Vagina (tissue), 2 donors: ENCODE measurements around the gene ABCA3. TPM values are rescaled to one million over a fixed set of nuclear protein-coding genes. Genes with fewer than 3 reads are reported as not detected.

Experiments used
- DNase-seq, 2 donors: peaks; one replicate each; pipeline ENCODE4 v3.0.0-alpha.2; 2017; ENCODE audit errors: extremely low spot score in 2 of 2
- H3K27ac ChIP-seq: fragments of 200-600 bp; sonication (generic); one replicate; pipeline ENCODE4 v1.5.1; 2019
- H3K27me3 ChIP-seq: fragments of 200-600 bp; sonication (generic); one replicate; pipeline ENCODE4 v1.5.1; 2019
- H3K36me3 ChIP-seq, 2 donors: fragments of 200-600 bp; sonication (generic); one replicate each; pipeline ENCODE4 v1.5.1; 2017 to 2019
- H3K4me1 ChIP-seq: fragments of 200-600 bp; sonication (generic); one replicate; pipeline ENCODE4 v1.5.1; 2019
- H3K4me3 ChIP-seq, 2 donors: fragments of 200-600 bp; sonication (generic); 1 replicate in 1 of 2; 2 replicates in 1 of 2; pipeline ENCODE4 v1.5.1; 2016 to 2019
- H3K9me3 ChIP-seq: fragments of 200-600 bp; sonication (generic); one replicate; pipeline ENCODE4 v1.5.1; 2019
- CTCF ChIP-seq, 3 experiments: fragments of 450-650 bp in 2 of 3; fragments of 200-600 bp in 1 of 3; sonication (generic) in 1 of 3; IDR thresholded peaks; one replicate each; pipeline ENCODE4 v1.5.1; 2017 to 2019; ENCODE audit warnings: antibody characterized with exemption in 3 of 3, mild to moderate bottlenecking in 2 of 3, moderate library complexity in 2 of 3
- POLR2A ChIP-seq, 2 donors: fragments of 450-650 bp; IDR thresholded peaks; one replicate each; pipeline ENCODE4 v1.6.1; 2017; ENCODE audit warnings: antibody characterized with exemption in 2 of 2, mild to moderate bottlenecking in 2 of 2, moderate library complexity in 2 of 2
- POLR2AphosphoS5 ChIP-seq, 2 donors: sonication (generic); formaldehyde crosslinking; IDR thresholded peaks; one replicate each; pipeline ENCODE4 v1.9.0; 2017; ENCODE audit warnings: antibody characterized with exemption in 2 of 2, mild to moderate bottlenecking in 2 of 2, low read depth in 1 of 2; ENCODE audit not compliant: insufficient read depth in 1 of 2
- intact Hi-C: fragments of 100-400 bp; cut with DNase I; formaldehyde crosslinking; loops from one replicate; pipeline ENCODE4 v1.15.1; 2023
- total RNA-seq: library from RNA; depleted of rRNA; stranded (reverse); fragments of >200 nt; gene quantifications from one replicate; pipeline ENCODE4 v1.2.3, GENCODE V29; 2016

The ABCA3 gene
- total RNA-seq, 1 donor from 2014 or later: 5.4 TPM

- H3K27ac ChIP-seq: no peak overlapping the region
- no peak for DNase-seq
- H3K27me3 ChIP-seq: no peaks in the 10 kb centered on the region
- H3K4me1 ChIP-seq: no peaks in the 10 kb centered on the region
- no peaks in the 10 kb centered on the region for H3K9me3 ChIP-seq
- intact Hi-C loops: no loop called here
- no peak overlapping the region for H3K4me3 ChIP-seq
- no peaks in the 10 kb centered on the region for H3K36me3 ChIP-seq
- no peak for TF ChIP-seq CTCF (IDR thresholded peaks at IDR 0.05)
- no peak for TF ChIP-seq POLR2AphosphoS5 (IDR thresholded peaks at IDR 0.05; ENCODE audit: insufficient read depth in 1 of 2, low read depth in 1 of 2)
- TF ChIP-seq POLR2A (IDR thresholded peaks at IDR 0.05): no peak
Measured at GRCh38 chr16:2299121-2299914, 41.2 kb downstream of the ABCA3 start.

GRCh38 chr16:2298621-2299020, 41.9 kb downstream of the ABCA3 start:
- intact Hi-C loops: no loop called here
- Histone ChIP-seq H3K27ac (no peak overlapping the region), H3K27me3 (no peaks in the 10 kb centered on the region), H3K4me3 (no peak overlapping the region), H3K9me3 (no peaks in the 10 kb centered on the region), H3K36me3 (no peaks in the 10 kb centered on the region), H3K4me1 (no peaks in the 10 kb centered on the region)
- TF ChIP-seq CTCF (IDR thresholded peaks at IDR 0.05) (no peak), POLR2AphosphoS5 (IDR thresholded peaks at IDR 0.05; ENCODE audit: insufficient read depth in 1 of 2, low read depth in 1 of 2) (no peak), POLR2A (IDR thresholded peaks at IDR 0.05) (no peak)
- DNase-seq: no peak

GRCh38 chr16:2297506-2297860, 43.0 kb downstream of the ABCA3 start:
- intact Hi-C loops: no loop called here
- no peaks in the 10 kb centered on the region for H3K27me3 ChIP-seq
- no peaks in the 10 kb centered on the region for H3K36me3 ChIP-seq
- TF ChIP-seq POLR2A (IDR thresholded peaks at IDR 0.05) (no peak), CTCF (IDR thresholded peaks at IDR 0.05) (no peak), POLR2AphosphoS5 (IDR thresholded peaks at IDR 0.05; ENCODE audit: insufficient read depth in 1 of 2, low read depth in 1 of 2) (no peak)
- no peak for DNase-seq
- H3K27ac ChIP-seq: no peak overlapping the region
- no peaks in the 10 kb centered on the region for H3K9me3 ChIP-seq
- H3K4me3 ChIP-seq: no peak overlapping the region
- no peaks in the 10 kb centered on the region for H3K4me1 ChIP-seq

DNA sequence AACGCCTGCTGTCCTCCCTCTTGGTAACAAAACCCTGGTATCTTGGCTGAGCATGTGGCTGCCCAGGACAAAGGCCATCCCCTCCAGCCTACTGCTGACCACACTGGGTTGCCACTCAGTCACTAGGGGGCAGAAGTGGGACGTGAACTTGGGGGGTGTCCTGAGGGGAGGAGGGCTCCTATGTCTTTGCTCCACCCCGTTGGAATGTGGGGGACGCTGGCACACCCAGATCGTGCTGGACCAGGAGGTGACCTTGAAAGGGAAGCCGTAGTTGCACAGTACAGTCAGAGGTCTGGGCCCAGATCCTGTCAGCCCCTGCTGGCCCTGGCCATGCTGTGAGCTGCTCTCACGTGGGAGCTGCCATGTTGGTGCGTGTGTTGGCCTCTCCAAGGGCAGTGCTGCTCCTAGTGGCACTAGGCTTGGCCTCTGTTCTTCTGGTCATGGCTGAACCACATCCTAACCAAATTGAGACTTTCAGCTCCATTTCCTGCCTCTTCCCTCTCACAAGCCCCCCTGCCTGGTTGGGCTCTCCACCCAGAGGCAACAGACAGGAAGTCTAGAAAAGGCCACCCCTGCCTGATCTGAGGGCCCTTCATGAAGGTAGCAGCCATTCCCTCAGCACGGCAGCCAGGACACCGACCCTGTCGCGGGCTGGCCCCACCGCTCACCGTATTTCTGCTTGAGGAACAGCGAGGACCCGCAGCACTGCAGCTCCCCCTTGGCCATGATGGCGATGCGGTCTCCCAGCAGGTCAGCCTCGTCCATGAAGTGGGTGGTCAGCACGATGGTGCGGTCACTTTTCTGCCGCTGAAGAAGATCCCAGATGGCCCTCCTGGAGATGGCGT, 43.6 kb downstream of the ABCA3 start:
- Histone ChIP-seq H3K4me1 (no peaks in the 10 kb centered on the region), H3K4me3 (no peak overlapping the region), H3K27me3 (no peaks in the 10 kb centered on the region), H3K9me3 (no peaks in the 10 kb centered on the region), H3K36me3 (no peaks in the 10 kb centered on the region), H3K27ac (no peak overlapping the region)
- intact Hi-C loops: no loop called here
- DNase-seq: no peak
- TF ChIP-seq CTCF (IDR thresholded peaks at IDR 0.05) (no peak), POLR2AphosphoS5 (IDR thresholded peaks at IDR 0.05; ENCODE audit: insufficient read depth in 1 of 2, low read depth in 1 of 2) (no peak), POLR2A (IDR thresholded peaks at IDR 0.05) (no peak)
